Measurements from ENCODE around the gene NR6A1. TPM values are rescaled to one million over a fixed set of nuclear protein-coding genes. Genes with fewer than 3 reads are reported as not detected.

NR6A1 gene
- polyA plus RNA-seq, 1 donor from 2014 or later = 4.3 TPM

DNA sequence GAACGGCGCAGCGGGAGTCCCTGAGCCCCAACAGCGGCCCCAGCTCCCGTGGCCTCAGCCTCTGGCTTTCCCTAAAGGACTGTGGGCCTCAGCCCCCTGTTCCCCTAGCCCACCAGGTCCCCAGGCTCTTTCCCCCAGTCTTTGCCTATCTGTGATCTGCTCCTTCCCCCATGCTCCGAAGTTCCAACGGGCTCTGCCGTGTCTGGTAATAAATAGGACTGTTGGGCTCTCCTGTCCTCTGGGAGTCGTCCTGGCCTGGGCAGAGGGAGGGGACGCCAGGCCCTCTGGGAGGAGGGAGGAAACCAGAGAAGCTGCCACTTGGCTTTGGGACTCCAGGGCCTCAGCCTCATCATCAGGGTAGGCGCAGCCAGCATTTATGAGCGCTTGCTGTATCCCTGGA is 292.8 kb downstream of the NR6A1 start:
- Histone ChIP-seq H3K27me3 (ENCODE audit: insufficient read depth, low read depth, low read length) (no peaks in the 10 kb centered on the region), H4K20me1 (ENCODE audit: insufficient read depth) (no peaks in the 10 kb centered on the region), H3K4me2 (ENCODE audit: low read length) (no peak overlapping the region)

DNA sequence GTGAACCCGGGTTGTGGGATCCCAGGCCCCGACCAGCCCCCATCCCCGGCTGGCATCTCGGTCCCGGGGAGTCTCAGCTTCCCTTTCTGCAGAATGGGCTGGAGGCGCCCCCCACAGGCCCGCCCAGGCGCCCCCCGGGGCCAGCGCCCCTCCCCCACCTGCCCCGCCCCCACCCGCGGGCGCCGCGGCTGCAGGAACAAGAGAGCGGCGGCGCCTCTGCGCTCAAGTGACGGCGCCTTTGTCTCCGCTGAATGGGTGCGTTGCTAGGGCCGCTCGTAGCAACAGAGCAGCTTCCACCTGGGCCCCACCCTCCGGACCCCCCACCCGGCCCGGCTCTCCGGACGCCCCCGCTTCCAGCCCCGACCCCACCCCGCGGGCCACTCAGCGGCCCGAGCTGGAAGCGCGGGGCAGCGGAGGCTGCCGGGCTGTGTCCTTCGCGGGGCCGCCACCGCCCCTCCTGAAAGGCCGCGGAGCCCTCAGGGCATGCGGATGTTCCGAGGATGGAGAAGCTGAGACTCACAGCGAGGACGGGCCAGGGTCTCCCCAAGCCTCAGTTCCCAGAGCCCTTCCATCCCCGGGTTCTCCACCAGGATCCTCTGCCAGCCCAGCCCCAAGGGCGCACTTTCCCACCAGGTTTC is 293.3 kb downstream of the NR6A1 start:
- TF ChIP-seq TAF1 (IDR thresholded peaks at IDR 0.05; ENCODE audit: low read depth) (no peak), SMC3 (conservative IDR thresholded peaks at IDR 0.05; ENCODE audit: poor library complexity) (no peak), CTCF (IDR thresholded peaks at IDR 0.05; ENCODE audit: poor library complexity, severe bottlenecking) (no peak), REST (IDR thresholded peaks at IDR 0.05; ENCODE audit: borderline replicate concordance) (no peak), RAD21 (conservative IDR thresholded peaks at IDR 0.05) (no peak)
- H3K27me3 ChIP-seq (ENCODE audit: insufficient read depth, low read depth, low read length) = no peaks in the 10 kb centered on the region
- H3K9ac ChIP-seq (ENCODE audit: low read length) = peak overlapping the region; percentile 55
- peak overlapping the region; percentile 34 for H3K4me3 ChIP-seq (ENCODE audit: low read length)
- H3K79me2 ChIP-seq (replicated peaks; ENCODE audit: insufficient read depth, low read length) = no peaks in the 10 kb centered on the region
- H3K27ac ChIP-seq (ENCODE audit: low read length) = no peak overlapping the region
- no peak overlapping the region for H3K4me2 ChIP-seq (ENCODE audit: low read length)
- H3K36me3 ChIP-seq (ENCODE audit: insufficient read depth, low read length) = no peaks in the 10 kb centered on the region
- H3K9me2 ChIP-seq (ENCODE audit: insufficient read depth, low read length) = no peaks in the 10 kb centered on the region
- no peaks in the 10 kb centered on the region for H3F3A ChIP-seq (ENCODE audit: insufficient read depth, low read length, poor library complexity, severe bottlenecking)
- H2AFZ ChIP-seq (ENCODE audit: low read depth, low read length) = peak overlapping the region; percentile 45
- H3K9me3 ChIP-seq (ENCODE audit: low read length) = no peaks in the 10 kb centered on the region
- H4K20me1 ChIP-seq (ENCODE audit: insufficient read depth) = no peaks in the 10 kb centered on the region

More for the DNA sequence above, 292.8 kb downstream of the NR6A1 start:
- H3K27ac ChIP-seq (ENCODE audit: low read length) = no peak overlapping the region
- peak overlapping the region; percentile 31 for H3K4me3 ChIP-seq (ENCODE audit: low read length)
- H3K36me3 ChIP-seq (ENCODE audit: insufficient read depth, low read length) = no peaks in the 10 kb centered on the region
- no peaks in the 10 kb centered on the region for H3K9me3 ChIP-seq (ENCODE audit: low read length)
- H2AFZ ChIP-seq (ENCODE audit: low read depth, low read length) = no peak overlapping the region
- no peaks in the 10 kb centered on the region for H3K9me2 ChIP-seq (ENCODE audit: insufficient read depth, low read length)
- no peaks in the 10 kb centered on the region for H3F3A ChIP-seq (ENCODE audit: insufficient read depth, low read length, poor library complexity, severe bottlenecking)
- no peaks in the 10 kb centered on the region for H3K79me2 ChIP-seq (replicated peaks; ENCODE audit: insufficient read depth, low read length)
- H3K9ac ChIP-seq (ENCODE audit: low read length) = peak overlapping the region; percentile 55
- TF ChIP-seq MXI1 (conservative IDR thresholded peaks at IDR 0.05; ENCODE audit: poor library complexity, severe bottlenecking) = no peak
- no peak for TF ChIP-seq POLR2AphosphoS5 (IDR thresholded peaks at IDR 0.05)
- no peak for TF ChIP-seq SMC3 (conservative IDR thresholded peaks at IDR 0.05; ENCODE audit: poor library complexity)
- no peak for TF ChIP-seq CTCF (IDR thresholded peaks at IDR 0.05; ENCODE audit: poor library complexity, severe bottlenecking)
- TF ChIP-seq EZH2 (IDR thresholded peaks at IDR 0.05; ENCODE audit: borderline replicate concordance, insufficient read depth, low read length, poor library complexity, severe bottlenecking) = no peak
- TF ChIP-seq TAF1 (IDR thresholded peaks at IDR 0.05; ENCODE audit: low read depth) = no peak
